Right hindlimb (tissue), 1 donor: ENCODE results near the gene TESMIN.

Experiments
- DNase-seq: peaks from one replicate; pipeline ENCODE4 v3.0.0-alpha.2; 2018

The TESMIN gene

DNA sequence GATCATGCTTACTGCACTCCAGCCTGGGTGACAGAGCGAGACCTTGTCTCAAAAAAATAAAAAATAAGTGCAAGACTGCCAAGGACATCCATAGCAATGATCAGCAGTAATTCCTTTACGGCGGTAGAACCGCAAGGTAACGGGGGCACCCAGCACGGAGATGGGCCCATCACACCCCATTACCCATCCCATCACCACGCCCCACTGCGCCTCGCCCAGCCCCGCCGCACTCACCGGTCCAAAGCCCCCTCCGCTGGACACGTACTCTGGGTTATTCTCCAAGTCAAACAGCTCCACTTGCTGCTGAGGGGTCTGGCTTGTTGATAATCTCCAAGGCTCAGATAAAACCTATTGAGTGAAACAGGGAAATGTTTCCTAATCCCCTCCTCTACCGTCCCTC, 8.7 kb upstream of the TESMIN start:
- no peak for DNase-seq

- DNase-seq: no peak
These were observed 6.4 kb upstream of the TESMIN start for GRCh38 chr11:68757711-68758110.

GRCh38 chr11:68756171-68756766, 4.9 kb upstream of the TESMIN start:
- DNase-seq: no peak

DNA sequence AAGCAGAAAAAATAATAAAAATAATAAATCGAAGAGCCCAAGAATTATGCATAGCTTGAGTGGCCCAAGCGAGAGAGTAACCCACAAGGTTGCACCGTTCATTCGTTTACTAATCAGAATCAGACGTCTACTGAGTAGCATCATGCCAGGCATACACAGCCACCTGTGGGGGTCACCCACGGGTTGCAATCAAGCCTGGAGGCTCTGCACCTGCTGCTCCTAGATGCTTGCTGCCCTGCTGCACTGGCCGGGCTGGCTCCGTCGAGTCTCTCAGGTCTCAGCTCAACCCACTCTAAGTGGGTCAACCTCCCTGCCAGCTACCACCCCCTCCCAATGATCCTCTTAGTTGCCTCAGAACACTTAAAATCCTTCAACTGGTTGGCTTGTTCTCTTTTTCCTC, 2.0 kb upstream of the TESMIN start:
- no peak for DNase-seq

DNA sequence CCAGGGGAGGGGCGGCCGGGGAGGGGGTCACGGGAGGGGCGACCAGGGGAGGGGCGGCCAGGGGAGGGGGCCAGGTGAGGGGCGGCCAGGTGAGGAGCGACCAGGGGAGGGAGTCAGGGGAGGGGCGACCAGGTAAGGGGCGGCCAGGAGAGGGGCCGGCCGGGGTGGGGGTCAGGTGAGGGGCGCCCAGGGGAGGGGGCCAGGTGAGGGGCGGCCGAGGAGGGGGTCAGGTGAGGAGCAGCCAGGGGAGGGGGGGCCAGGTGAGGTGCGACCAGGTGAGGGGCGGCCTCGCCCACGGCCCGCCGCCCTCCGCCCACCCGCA, 355 bp downstream of the TESMIN start:
- no peak for DNase-seq

- peak; percentile 26 for DNase-seq
These were observed 921 bp downstream of the TESMIN start for GRCh38 chr11:68750195-68751003.

- peak; percentile 35 for DNase-seq
These were observed 1.8 kb downstream of the TESMIN start for GRCh38 chr11:68749229-68750123.

GRCh38 chr11:68748061-68748460, 3.3 kb downstream of the TESMIN start:
- no peak for DNase-seq

- DNase-seq: no peak
These were observed 7.8 kb downstream of the TESMIN start for GRCh38 chr11:68743539-68743938.

- no peak for DNase-seq
These were observed 9.9 kb downstream of the TESMIN start for GRCh38 chr11:68741463-68741862.

DNA sequence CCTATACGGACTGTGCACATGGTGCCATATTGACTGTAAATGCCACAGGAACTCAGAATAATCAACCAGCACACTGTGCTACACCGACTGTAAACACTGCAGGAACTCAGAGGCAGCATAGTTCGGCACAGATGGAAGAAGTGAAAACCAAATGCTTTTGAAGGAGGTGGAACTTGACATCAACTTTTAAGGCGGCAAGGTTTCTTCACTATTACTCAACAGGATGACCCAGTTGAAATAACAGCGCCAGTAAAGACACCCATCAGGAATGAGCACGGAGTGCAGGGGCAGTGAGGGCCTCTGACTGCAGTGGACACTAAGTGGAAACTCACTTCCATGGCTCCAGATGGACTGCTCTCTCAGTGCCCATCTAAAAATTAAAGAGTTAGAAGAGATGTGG, 15.7 kb downstream of the TESMIN start:
- no peak for DNase-seq

DNA sequence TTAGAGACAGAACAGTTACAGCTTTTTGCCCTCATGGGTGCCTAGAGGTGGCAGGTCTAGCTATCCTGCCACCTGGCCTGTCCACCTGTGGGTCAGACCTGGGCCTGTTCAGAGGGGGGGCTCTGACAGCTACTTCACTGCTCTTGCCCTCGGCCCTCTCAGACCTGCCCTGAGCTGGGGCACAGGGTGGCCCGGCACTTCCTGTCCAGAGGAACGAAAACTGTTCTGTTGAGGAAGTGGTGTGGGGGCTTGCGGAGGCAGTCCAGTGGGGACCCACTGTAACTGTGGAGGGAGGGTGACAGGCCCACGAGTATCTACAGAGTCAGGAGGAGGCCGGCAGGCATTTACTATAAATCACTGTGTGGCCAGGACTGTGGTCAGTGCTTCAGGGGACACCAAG, 16.2 kb downstream of the TESMIN start:
- DNase-seq: no peak

DNA sequence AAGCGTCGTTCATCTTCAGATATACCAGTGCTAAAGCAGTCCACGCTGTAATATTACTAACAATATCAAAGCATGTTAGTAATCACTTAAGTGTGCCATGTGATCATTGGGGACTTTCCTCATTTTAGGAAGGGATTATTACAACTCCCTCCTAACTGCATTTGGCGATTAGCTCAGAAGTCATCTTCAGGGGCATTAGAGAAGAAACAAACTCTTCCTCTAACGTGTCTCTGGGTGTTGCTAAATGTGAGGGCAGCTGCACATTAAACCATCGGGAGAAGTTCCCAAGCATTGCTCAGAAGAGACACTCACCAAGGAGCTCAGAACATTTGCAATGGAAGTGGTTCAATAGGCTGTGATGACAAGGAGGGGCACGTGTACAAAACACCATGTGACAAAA, 17.2 kb downstream of the TESMIN start:
- DNase-seq: no peak

DNA sequence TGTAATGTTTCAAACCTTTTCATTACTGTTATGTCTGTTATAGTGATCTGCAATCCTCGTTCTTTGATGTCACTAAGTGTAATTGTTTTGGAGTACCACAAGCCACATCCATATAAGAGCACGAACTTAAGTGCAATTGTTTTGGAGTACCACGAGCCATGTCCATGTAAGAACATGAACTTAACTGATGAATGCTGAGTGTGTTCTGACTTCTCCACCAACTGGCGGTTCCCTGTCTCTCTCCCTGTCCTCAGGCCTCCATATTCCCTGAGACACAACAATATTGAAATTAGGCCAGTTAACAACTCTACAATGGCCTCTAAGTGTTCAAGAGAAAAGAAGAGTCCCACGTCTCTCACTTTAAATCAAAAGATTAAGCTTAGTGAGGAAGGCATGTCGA, 23.5 kb downstream of the TESMIN start:
- DNase-seq: no peak

DNA sequence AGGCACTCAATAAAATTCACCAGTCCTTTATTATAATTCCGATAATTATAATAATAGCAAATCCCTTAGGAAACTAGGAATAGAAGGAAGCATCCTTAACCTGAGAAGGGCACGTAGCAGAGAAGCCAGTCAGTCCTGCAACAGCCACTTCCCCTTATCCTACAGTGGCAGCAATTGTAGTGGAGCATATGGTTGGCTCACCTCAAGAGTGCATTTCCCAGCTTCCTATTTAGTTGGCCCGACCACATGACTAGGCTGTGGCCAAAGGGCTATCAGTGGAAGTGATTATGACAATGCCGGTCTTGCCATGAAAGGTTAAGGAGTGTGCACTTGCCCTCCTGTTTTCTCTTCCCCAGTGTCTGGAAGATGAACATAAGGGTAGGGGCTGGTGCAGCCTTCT, 27.0 kb downstream of the TESMIN start:
- no peak for DNase-seq

DNA sequence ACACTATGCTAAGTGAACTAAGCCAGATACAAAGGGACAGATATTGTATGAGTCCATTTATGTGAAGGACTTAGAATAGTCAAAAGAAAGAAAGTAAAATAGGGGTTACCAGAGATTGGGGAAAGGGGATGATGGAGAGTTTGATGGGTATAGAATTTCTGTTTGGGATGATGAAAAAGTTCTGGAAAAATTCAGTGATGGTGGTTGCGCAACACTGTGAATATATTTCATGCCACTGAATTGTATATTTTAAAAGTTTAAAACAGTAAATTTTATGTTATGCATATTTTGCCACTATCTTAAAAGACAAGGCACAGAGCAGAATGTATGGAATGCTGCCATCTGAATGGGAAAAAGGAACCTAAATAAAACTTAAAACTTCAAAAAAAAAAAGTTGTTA, 29.2 kb downstream of the TESMIN start:
- no peak for DNase-seq

DNA sequence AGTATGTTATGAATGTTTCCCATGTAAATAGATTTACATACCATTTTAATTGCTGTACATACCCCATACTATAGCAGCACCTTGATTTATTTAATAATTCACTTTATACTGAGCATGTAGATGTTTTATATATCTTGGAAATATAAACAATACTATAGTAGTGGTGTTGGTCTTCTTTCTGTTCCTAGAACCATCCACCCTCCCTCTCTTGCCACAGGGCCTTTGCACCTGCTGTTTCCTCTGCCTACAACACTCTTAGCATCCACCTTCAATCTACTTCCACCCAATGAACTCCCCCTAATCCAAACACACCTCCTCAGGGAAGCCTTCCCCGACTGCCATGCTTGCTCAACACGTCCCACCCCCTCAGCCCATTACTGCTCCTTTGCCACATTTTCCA, 30.2 kb downstream of the TESMIN start:
- DNase-seq: no peak

GRCh38 chr11:68715456-68716122, 35.7 kb downstream of the TESMIN start:
- no peak for DNase-seq

GRCh38 chr11:68714060-68714856, 37.1 kb downstream of the TESMIN start:
- DNase-seq: no peak

- DNase-seq: no peak
These were observed 40.2 kb downstream of the TESMIN start for GRCh38 chr11:68711114-68711513.

- DNase-seq: no peak
These were observed 40.9 kb downstream of the TESMIN start for GRCh38 chr11:68710409-68710808.

GRCh38 chr11:68709062-68709461, 42.3 kb downstream of the TESMIN start:
- DNase-seq: no peak
